Smooth muscle cell (in vitro differentiated cells): ENCODE data around the gene COG5. TPM values are rescaled to one million over a fixed set of nuclear protein-coding genes. Genes with fewer than 3 reads are reported as not detected.

ENCODE experiments used
- DNase-seq: peaks from one replicate; lab custom pipeline; 2025; ENCODE audit not compliant: unreplicated experiment; lab: John Stamatoyannopoulos, UW
- H2AFZ ChIP-seq: fragments of 200-600 bp; sonication (generic); 2 replicates; pipeline ENCODE4 v1.6.0; 2016; ENCODE audit warnings: antibody characterized with exemption, low read depth, mild to moderate bottlenecking
- H3F3A ChIP-seq: fragments of 200-600 bp; sonication (generic); 2 replicates; pipeline ENCODE4 v1.6.0; 2017; ENCODE audit warnings: antibody characterized with exemption, low read depth
- H3K27ac ChIP-seq: fragments of 200-600 bp; sonication (generic); 2 replicates; pipeline ENCODE4 v1.5.1; 2016; ENCODE audit warnings: low read depth, mild to moderate bottlenecking
- H3K27me3 ChIP-seq: fragments of 200-600 bp; sonication (generic); 2 replicates; pipeline ENCODE4 v1.6.1; 2016; ENCODE audit warnings: low read depth, mild to moderate bottlenecking
- H3K36me3 ChIP-seq: fragments of 200-600 bp; sonication (generic); 2 replicates; pipeline ENCODE4 v1.5.1; 2016; ENCODE audit warnings: low read depth
- H3K4me1 ChIP-seq: fragments of 200-600 bp; sonication (generic); 2 replicates; pipeline ENCODE4 v1.5.1; 2016; ENCODE audit warnings: low read depth
- H3K4me2 ChIP-seq: fragments of 200-600 bp; sonication (generic); 2 replicates; pipeline ENCODE4 v1.6.0; 2016; ENCODE audit warnings: mild to moderate bottlenecking
- H3K4me3 ChIP-seq: fragments of 200-600 bp; sonication (generic); 2 replicates; pipeline ENCODE4 v1.5.1; 2016; ENCODE audit warnings: mild to moderate bottlenecking
- H3K79me2 ChIP-seq: fragments of 200-600 bp; sonication (generic); 2 replicates; pipeline ENCODE4 v1.6.0; 2016; ENCODE audit warnings: low read depth, mild to moderate bottlenecking
- H3K9ac ChIP-seq: fragments of 200-600 bp; sonication (generic); 2 replicates; pipeline ENCODE4 v1.6.0; 2016; ENCODE audit warnings: low read depth
- H3K9me3 ChIP-seq: fragments of 200-600 bp; sonication (generic); replicated peaks from 2 replicates; pipeline ENCODE4 v1.5.1; 2016; ENCODE audit warnings: low read depth
- H4K20me1 ChIP-seq: fragments of 200-600 bp; sonication (generic); 2 replicates; pipeline ENCODE4 v1.6.0; 2016; ENCODE audit warnings: low read depth
- CTCF ChIP-seq: fragments of 200-600 bp; sonication (generic); IDR thresholded peaks from 2 replicates; pipeline ENCODE4 v1.5.1; 2017; ENCODE audit warnings: borderline replicate concordance, mild to moderate bottlenecking, antibody characterized with exemption; ENCODE audit not compliant: insufficient read depth, poor library complexity, severe bottlenecking
- WGBS: methylation state at CpG from one replicate; pipeline ENCODE4 v1.1.7; 2016; ENCODE audit warnings: low lambda C conversion rate; 5-methylcytosine and 5-hydroxymethylcytosine counted together
- polyA plus RNA-seq: library from polyadenylated mRNA; unstranded; fragments of >200 nt; fragmentation: Nextera tagmentation; extraction: Ambion mirVana; gene quantifications from 2 replicates; pipeline ENCODE4 v1.2.1, GENCODE V29; 2016
- total RNA-seq: library from RNA; depleted of rRNA; stranded (reverse); fragments of >200 nt; gene quantifications from 2 replicates; pipeline ENCODE4 v1.2.3, GENCODE V29; 2014

Gene COG5
- total and polyA plus RNA-seq, 2 experiments from 2014 or later = 24.3 to 44.3 TPM

GRCh38 chr7:107327986-107328569 lies 235.6 kb downstream of the COG5 start:
- DNase-seq = no peak
- Histone ChIP-seq H3K9ac (no peak overlapping the region), H3F3A (no peaks in the 10 kb centered on the region), H3K4me2 (no peak overlapping the region), H3K9me3 (no peaks in the 10 kb centered on the region), H3K4me1 (no peaks in the 10 kb centered on the region), H3K36me3 (peaks cover 7% of the 10 kb centered on the region), H2AFZ (no peak overlapping the region), H3K79me2 (no peaks in the 10 kb centered on the region), H3K27ac (no peak overlapping the region), H4K20me1 (peaks cover 3% of the 10 kb centered on the region), H3K27me3 (no peaks in the 10 kb centered on the region), H3K4me3 (no peak overlapping the region)
- no peak for TF ChIP-seq CTCF

- 95% methylated on average over 3 of the region's 3 CpGs for WGBS
- no peak for TF ChIP-seq CTCF
These were observed 237.7 kb downstream of the COG5 start for GRCh38 chr7:107326061-107326460.

GRCh38 chr7:107322015-107322414 lies 241.7 kb downstream of the COG5 start:
- no peak overlapping the region for H3K9ac ChIP-seq

More at GRCh38 chr7:107326061-107326460, 237.7 kb downstream of the COG5 start:
- Histone ChIP-seq H3K79me2 (no peaks in the 10 kb centered on the region), H3K9me3 (no peaks in the 10 kb centered on the region), H3K27me3 (no peaks in the 10 kb centered on the region), H3K4me2 (no peak overlapping the region), H3K4me3 (no peak overlapping the region), H3F3A (no peaks in the 10 kb centered on the region), H2AFZ (no peak overlapping the region), H3K9ac (no peak overlapping the region), H3K36me3 (peaks cover 7% of the 10 kb centered on the region), H3K27ac (no peak overlapping the region), H3K4me1 (no peaks in the 10 kb centered on the region), H4K20me1 (peaks cover 3% of the 10 kb centered on the region)
- DNase-seq = no peak

More at GRCh38 chr7:107322015-107322414, 241.7 kb downstream of the COG5 start:
- H3K79me2 ChIP-seq = no peaks in the 10 kb centered on the region
- no peak for DNase-seq
- H3K4me1 ChIP-seq = no peaks in the 10 kb centered on the region
- WGBS = 28% methylated on average over 1 of the region's 1 CpG
- TF ChIP-seq CTCF = no peak
- H3K27ac ChIP-seq = no peak overlapping the region
- H3K9me3 ChIP-seq = no peaks in the 10 kb centered on the region
- no peaks in the 10 kb centered on the region for H3K27me3 ChIP-seq
- peaks cover under 1% of the 10 kb centered on the region for H3K36me3 ChIP-seq
- no peak overlapping the region for H2AFZ ChIP-seq
- no peak overlapping the region for H3K4me2 ChIP-seq
- no peaks in the 10 kb centered on the region for H3F3A ChIP-seq
- H3K4me3 ChIP-seq = no peak overlapping the region
- H4K20me1 ChIP-seq = peaks cover 3% of the 10 kb centered on the region
